NCI-H748 (cell line): ENCODE data around the gene TLE4.
"Not testable (repeated sequence)": the region's sequence is repeated elsewhere in the genome, so short reads cannot be mapped to it uniquely, and the experiment has no call there.

Experiments
- DNase-seq: peaks from one replicate; lab custom pipeline; 2025; ENCODE audit not compliant: unreplicated experiment; lab: John Stamatoyannopoulos, UW

The TLE4 gene

DNA sequence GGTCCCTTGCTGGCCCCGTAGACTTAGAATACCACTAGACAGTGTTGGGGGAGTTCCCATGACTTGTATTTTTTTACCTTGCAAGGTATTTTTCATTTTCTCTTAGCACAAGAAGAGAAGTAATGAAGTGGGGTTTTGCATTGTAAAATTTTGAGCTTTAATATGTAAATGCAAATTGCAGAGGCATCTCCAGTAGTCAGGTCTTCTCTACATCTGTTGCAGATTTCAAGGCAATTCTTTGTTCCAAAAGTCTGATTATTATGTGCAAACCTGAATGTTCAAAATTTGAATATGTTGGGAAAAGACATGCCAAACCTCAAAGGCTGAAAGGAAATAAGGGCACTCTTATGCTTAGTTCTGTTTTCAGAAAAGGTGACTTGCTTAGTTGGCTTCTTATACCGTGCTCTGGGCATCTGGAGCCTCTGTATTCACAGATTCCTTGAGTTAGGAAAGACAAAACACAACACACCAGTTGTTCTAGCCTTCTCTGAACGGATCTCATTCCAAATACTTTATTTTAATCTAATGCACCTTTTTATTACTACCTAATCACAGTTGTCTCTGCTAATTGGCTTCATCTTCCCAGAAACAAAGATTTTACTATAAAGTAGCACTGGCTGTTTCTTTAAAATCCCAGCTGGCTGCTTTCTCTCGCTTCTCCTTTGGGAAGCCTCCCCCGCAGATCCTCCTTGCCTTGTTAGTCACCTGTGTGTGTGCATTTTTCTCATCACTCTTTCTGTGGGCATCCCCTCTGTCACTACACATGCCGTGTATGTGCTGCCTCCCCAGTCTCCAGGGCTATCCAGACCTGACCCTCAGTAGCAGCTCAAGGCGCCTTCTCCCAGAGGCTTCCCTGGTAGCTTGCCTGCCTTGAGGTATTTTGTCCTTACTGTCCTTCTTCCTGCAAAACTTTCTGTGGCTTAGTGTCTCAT is 138.2 kb downstream of the TLE4 start:
- DNase-seq = no peak

DNA sequence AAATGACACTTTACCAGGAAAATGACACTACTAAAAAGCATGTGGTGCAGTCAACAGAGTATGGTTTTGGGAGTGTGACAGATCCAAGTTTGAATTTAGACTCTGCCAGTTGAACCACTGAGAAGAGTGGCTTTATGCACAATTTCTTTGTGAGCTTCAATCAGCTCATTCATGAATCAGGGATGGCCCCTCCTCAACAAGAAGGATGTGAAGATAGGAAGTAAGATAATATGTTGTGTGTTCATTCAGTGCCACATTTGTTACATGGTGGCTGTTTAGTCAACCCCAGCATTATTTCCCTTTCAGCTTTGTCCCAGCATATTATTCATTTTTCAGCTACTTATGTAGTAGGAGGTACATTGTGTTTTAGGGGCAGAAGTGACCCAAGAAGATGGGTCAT is 140.1 kb downstream of the TLE4 start:
- no peak for DNase-seq

DNA sequence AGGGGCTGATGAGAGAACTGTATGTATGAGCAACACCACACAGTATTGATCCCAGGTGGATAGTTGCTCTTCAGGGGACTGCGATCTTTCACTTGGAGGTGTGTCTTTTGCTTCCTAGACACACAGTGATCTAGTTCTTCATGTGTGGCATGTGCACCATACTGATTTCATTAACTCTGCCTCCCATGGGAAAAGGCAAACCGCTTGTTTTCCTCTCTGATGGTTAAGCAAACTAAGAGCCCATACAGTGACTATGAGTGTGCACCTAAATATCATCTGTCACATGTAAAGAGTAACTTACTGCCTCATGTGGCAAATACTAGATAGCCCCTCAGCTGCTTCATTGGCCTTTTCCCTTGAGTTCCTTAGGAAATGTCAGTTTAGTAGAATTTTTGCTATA is 147.3 kb downstream of the TLE4 start:
- DNase-seq = no peak

DNA sequence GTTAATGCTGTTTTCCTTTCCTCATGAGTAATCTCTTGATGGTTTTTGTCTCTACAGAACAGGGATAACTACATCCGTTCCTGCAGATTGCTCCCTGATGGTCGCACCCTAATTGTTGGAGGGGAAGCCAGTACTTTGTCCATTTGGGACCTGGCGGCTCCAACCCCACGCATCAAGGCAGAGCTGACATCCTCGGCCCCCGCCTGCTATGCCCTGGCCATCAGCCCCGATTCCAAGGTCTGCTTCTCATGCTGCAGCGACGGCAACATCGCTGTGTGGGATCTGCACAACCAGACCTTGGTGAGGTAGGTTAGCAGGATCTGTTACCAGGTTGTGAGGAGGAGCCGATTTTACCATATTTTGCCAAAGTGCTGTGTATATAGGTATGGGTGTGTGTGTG is 148.2 kb downstream of the TLE4 start:
- DNase-seq = peak; percentile 79

DNA sequence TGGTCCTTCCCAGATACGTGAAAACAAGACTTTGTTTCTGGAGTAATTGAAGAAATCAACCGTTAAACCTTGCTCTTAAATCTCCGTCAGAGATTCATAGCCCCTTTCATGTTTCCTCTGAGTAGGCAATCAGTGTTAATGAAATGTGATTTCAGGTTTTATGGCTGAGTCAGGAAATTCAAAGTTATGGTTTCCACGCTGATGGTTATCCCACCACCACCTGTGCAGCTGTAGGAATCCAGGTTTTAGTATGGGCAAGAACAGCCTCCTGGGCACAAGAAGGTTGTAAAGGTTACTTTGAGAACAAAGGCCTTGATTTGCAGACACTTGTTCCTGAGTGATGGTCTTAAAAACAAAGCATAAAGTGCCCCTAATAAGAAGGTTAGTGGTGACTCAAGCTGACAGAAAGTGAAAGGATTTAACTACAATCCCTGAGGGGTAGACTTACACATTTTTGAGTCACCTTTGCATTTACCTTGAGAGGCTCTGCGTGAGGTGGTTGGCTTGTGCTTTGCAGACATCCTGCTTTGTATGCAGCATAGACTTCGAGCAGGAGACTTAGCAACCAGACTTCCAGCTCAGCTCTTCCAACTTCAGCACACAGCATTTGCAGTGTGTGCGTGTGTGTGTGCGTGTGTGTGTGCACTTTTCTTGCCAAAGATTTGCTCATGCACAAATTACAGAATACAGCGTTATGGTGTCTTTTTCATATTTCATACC is 159.6 kb downstream of the TLE4 start:
- DNase-seq = no peak

DNA sequence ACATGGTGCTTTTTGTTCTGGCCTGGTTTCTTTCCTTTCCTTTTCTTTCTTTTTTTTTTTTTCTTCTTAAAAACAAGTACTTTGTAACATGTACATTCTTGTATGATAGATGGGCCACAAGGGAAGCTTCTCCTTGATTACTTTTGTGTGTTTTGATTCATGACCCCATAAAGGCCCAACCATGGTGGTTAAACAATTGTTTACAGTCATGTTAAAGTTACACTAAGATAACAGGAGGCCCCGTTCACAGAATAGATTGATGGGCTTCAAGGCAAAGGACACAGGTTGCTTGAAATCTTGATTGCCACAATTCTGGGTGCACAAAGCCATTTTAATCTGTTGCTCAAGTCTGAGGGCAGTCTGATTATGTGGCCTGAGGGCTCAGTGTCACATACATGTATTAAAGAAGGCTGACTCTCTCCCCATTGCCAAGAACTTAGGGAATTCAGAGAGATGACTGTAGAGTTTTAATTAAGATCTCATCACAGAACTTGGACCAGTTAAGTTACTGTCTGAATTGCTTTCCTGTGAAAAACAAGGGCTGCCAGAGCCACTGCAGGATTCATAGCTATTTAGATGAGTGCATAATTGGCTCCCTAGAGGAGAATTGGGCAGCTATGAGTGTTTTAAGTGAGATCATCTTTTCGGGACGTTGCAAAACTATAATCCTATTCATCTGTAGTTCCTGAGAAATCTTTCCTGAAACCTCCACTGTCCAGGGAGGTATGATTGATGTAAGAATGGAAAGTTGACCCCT is 163.4 kb downstream of the TLE4 start:
- DNase-seq = no peak

DNA sequence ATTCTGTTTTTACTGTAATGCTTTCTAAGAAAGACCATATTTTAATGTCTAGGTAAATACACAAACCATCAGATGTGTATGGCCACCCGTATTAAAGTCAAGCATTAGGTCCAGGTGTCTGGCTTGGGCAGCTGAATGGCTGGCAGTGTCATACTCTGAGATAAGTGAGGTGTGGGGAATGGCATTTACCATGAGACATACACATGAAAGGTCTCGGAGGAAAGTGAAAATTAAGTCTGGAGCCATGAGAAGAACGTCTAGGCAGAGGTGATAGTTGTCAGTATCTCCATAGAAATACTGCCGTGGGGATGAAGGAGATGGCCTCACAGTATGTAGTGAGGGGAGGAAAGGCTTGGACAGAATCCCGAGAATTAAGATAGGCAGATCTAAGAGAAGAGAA is 164.3 kb downstream of the TLE4 start:
- DNase-seq = no peak

DNA sequence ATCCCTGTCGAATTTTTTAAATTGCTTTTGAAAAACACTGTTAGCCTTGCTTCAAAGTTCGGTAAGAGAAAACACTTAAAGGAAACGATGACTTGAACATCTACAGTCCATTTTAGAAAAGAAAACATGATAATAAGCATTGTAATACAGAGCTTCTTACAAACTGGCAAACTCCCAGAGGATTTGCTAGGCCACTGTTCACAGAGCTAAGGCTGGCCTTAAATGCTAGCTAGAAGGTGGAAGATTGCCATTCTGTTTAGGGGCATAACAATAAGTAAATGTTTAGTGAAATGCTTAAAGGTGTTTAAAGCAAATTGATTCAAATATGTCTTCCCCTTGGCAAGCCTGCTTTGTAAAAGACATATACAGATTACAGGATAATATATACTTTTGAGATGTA is 169.6 kb downstream of the TLE4 start:
- no peak for DNase-seq

DNA sequence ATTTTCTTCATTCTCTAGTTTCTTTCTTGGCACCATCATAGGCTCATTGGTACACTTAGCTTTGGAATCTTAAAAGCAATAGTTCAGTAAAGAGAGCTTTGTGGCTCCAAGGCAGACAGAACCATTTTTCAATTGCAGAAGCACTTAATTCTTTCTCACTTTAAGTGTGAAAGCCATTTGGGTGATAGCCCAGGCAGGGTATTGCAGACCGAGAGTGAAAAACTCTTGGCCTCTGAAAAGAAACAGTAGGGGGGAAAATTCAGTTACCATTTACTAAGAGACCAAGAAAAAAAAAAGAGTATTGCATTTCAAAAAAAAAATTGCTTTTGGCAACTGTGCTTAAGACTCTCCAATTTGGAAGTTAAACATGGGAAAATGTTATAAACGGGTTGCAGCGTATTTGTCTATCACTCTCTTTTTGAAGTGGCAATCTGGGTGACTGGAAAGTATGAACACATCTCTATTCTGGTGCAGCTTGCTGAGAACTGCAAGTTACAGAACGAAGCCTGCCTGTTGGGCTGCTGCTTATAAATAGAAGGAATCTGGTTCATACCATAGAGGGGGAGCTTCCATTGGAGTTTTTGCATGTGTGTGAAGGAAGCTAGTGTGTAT is 170.5 kb downstream of the TLE4 start:
- DNase-seq = no peak

DNA sequence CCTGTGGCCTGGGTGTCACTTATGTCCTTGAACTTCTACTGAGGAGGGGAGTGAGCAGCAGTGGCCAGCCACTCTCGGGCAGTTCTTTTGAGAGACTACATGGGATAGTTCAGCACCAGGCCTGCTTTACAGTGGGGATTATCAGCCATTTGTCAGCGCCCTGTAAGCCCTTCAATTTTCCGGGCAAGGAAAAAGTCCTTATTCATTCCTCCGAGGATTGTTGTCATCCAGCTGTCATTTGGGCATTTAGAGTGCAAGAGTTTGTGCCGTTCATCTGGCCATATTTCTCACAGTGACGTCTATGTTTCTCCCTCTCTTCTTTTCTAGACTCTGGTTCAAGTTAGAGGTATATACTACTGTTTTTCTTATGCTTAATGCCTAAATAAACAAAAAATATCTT is 172.8 kb downstream of the TLE4 start:
- no peak for DNase-seq

DNA sequence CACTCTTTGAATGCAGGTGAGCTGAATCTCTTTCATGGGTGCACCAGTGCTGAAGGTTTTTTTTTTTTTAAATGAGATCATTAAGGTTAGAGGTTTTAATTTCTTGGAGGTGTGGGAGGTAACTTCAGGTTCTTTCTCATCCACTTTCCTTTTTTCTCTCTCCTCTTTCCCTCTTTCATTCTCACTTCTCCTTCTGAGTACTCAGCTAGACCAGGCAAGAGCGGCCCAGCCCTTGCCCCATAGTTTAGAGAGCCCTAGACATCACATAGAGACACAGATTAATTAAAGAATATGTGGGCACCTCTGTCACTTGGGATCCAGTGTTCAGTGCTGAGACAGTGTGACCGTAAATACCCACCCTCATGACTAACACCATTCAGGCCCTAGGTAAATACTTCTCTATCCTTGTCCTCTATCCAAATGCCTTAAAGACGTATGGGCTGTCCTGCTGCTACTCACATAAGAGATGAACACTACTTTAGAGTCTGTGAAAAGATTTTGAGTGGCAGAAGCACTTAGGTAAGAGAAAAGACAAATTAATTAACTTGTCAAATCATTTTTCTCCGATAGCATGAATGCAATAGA is 174.1 kb downstream of the TLE4 start:
- no peak for DNase-seq

DNA sequence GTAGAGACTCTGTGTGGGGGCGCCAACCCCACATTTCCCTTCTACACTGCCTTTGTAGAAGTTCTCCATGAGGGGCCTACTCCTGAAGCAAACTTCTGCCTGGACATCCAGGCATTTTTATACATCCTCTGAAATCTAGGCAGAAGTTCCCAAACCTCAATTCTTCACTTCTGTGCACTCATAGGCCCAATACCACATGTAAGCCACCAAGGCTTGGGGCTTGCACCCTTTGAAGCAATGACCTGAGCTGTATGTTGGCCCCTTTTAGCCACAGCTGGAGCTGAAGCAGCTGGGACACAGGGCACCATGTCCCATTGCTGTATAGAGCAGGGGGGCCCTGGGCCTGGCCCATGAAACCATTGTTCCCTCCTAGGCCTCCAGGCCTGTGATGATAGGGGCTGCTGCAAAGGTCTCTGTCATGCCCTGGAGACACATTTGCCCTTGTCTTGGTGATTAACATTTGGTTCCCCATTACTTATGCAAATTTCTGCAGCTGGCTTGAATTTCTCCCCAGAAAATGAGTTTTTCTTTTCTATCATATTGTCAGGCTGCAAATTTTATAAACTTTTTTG is 180.2 kb downstream of the TLE4 start:
- not testable (repeated sequence) for DNase-seq

DNA sequence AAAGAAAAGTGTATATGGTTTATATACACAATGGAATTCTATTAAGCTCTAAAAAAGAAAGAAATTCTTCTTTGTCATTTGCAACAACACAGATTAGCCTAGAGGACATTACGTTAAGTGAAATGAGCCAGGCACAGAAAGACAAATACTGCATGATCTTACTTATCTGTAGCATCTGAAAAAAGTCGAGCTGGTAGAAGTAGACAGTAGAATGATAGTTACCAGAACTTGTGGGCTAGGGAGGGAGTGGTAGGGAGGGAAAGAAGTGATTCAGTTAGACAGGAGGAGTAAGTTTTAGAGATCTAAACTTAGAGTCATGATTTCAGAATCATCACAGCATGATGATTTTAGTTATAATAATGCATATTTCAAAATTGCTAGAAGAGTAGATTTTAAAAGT is 184.6 kb downstream of the TLE4 start:
- DNase-seq = no peak

DNA sequence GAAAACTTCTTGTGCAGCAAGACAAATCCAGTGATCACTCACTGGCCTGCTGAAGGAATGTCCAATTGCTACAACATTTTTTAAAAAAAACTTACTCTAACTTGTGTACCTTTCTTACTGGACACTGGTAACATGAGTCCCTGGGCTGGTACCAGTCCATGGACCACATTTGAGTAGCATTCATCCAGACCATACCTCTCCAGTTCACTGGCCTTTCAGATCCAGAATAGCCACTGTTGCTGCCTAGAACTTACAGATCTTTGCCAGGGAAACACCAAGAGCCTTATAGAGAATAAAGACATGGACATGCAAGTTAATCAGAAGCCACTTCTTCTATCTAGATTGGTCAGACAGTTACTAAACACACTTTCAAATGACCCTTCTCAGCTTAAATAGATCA is 185.3 kb downstream of the TLE4 start:
- DNase-seq = no peak

DNA sequence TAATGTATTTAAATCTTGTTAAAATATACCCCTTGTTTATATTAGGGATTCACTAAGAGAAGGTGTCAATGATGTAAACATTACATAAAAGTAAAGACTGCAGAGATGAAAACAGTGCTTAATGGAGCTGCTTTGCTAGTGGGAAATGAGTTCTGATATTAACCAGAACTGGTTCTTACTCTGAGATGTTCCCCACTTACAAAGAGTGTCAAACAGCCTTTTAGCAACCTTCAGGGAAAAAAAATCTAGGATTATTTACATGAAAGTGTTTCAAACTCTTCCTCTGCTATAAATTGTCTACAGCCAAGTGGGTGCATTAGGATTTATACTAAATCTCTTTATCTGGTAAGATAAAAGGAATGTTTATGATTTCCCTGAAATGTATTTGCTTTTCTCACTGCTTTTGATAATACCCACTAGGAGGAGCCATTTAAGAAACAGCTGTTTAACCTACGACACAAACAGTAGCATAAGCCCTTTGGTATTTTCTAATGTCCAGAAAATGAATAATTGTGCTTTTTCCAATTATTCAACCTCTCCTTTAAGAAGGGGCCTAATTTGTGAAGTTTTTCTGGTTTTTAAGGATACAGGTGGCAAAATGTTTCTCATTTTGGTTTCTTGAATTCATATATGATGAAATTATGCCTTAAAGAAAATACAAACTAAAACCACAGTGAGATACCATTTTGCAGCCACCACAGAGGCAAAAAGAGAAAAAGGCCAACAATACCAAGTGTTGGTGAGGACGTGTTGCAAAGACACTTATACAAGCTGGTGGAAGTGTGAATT is 186.3 kb downstream of the TLE4 start:
- DNase-seq = no peak

DNA sequence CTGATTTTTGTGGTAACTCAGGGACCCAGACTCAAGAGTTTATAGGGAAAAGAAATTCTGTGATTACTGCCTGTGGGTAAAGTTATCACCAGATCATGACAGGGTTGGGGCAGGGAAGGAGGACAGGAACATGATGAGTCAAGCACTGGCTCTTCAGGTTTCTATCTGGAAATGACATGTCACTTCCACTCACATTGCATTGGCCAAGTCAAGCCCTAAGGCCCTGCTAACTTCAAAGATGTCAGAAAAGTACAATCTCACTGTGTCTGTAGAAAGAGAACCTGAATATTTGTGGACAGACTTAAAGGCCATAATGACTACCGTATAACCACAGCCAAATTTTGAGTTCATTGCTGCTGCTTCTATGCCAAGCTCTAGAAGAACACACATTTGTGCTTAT is 187.7 kb downstream of the TLE4 start:
- DNase-seq = no peak

DNA sequence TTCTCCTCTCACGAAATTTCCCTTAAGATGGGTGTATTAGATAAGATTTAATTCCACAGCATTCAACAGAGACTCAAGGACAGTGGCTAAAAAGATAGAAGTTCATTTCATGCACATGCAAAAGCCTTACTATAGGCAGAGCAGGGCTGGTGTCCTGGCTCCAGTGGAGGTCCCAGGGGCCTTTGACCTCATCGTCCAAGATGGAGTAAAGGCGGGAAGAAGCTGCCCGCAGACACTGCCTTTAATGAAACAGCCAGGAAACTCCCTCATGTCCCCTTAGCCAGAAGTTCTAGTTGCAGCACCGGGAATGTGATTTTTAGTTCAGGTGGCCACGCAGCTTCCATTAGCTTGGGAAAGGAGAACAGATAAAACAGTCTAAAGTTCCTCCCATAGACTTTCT is 190.3 kb downstream of the TLE4 start:
- no peak for DNase-seq

DNA sequence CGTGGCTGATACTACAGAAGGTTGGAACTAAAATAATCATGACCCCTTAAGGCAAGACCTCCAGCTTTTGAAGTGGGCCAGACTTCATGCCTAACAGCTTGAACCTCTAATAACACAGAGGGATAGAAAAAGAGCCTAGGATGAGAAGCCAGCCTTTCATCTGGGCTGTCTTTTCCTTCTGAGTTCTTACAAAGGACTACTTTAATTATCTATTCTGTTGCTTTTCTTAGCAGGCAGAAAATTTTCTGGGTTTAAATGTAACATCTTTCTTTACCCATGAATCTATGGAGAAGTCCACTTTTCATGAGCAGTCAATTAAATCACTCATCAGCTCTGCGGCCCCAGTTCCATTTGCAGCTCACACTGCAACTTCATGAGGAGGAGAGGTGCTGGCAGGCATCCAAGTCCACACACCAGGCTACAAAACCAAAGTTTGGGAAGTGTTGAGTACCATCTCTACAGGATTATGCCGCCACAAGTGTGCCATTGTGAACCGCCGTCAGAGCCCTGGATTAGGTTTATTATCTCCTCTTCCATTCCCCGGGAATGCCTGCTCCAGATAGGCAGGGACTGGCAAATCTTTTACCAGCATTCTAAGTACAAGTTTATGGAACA is 192.0 kb downstream of the TLE4 start:
- DNase-seq = peak; percentile 28

DNA sequence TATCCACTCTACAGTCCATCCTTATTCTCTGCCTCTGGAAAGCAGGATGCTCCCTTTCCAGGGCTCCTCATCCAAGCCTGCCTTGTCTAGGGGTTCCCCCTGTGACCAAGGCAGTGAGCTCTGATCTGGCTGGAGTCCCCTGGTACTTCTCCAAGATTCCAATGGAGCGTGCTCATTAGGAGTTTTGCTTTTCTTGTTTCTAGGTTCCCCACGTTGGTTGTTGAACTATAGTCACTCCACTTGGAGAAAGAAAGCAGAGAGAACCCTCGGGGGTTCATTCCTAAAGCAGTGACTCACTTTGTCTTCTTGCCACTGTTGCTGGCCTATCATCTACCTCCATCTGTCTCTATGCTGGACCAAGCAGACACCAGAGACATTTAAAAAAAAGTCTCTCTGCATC is 192.6 kb downstream of the TLE4 start:
- DNase-seq = no peak
